ENCODE results near the gene GOT1. TPM values are rescaled to one million over a fixed set of nuclear protein-coding genes. Genes with fewer than 3 reads are reported as not detected.

The GOT1 gene
- total and polyA plus RNA-seq, 10 of the 15 experiments (the other 5 are each of a cell fraction or from before 2014, with no cell fraction given) = 32.5 to 67.5 (median 50.3) TPM

DNA sequence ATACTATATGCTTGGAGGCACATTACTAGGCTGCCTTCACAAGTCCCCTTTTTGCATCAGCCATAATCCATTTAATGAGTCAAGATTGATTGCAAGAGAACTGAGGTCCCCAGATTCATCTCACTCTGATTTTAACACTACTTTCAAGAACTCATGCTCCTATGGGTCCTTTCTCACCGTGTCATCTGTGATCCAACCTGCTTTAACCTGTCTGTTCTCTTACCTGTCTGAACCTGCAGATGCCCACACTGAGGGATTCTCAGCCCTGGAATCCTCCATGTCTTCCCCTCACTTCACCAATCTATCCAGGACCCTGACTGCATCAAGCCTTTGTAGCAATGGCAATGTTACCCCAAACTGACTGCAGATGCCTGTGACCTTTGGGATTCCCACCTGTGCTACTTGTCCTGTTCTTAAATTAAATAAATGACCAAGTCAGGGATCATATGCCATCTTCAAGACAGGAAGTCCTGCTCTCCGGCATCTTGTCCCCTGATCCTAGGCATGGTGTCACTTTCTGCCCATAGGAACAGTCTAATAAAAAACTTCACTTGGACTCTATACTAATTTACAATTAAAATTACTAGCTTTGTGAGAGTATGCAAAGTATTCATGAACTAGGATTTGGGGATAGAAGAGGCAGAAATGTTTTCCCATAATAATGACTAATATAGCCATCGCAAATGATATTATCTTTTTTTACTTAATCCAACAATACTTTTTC lies 25.9 kb upstream of the GOT1 start:
- ChIA-PET SMC1A (ENCODE audit: uncharacterized antibody, unreplicated experiment) (no interaction called here), CTCF (no interaction called here), RAD21 (ENCODE audit: unreplicated experiment) (no interaction called here), POLR2A (no interaction called here)
- TF ChIP-seq, protein P1, sequence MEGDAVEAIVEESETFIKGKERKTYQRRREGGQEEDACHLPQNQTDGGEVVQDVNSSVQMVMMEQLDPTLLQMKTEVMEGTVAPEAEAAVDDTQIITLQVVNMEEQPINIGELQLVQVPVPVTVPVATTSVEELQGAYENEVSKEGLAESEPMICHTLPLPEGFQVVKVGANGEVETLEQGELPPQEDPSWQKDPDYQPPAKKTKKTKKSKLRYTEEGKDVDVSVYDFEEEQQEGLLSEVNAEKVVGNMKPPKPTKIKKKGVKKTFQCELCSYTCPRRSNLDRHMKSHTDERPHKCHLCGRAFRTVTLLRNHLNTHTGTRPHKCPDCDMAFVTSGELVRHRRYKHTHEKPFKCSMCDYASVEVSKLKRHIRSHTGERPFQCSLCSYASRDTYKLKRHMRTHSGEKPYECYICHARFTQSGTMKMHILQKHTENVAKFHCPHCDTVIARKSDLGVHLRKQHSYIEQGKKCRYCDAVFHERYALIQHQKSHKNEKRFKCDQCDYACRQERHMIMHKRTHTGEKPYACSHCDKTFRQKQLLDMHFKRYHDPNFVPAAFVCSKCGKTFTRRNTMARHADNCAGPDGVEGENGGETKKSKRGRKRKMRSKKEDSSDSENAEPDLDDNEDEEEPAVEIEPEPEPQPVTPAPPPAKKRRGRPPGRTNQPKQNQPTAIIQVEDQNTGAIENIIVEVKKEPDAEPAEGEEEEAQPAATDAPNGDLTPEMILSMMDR (IDR thresholded peaks at IDR 0.05 in 2 of 3, conservative IDR thresholded peaks at IDR 0.05 in 1 of 3; ENCODE audit: control insufficient read depth in 2 of 3, extremely low read depth in 1 of 3, insufficient read depth in 1 of 3, low read depth in 3 of 3, low read length in 3 of 3) = no peak
- no peak for TF ChIP-seq RELA (IDR thresholded peaks at IDR 0.05; ENCODE audit: borderline replicate concordance, partially characterized antibody)
- no peak for FAIRE-seq
- H3K79me2 ChIP-seq (ENCODE audit: control insufficient read depth, insufficient read depth, low read length) = no peaks in the 10 kb centered on the region
- BruUV-seq (replicated peaks) = no TSS peak
- H3K9me3 ChIP-seq (replicated peaks; ENCODE audit: control insufficient read depth, insufficient read depth, low read length) = no peaks in the 10 kb centered on the region
- no peaks in the 10 kb centered on the region for H4K20me1 ChIP-seq (ENCODE audit: control insufficient read depth, insufficient read depth)
- H3K4me3 ChIP-seq = no peak overlapping the region
- no peak overlapping the region for H3K4me2 ChIP-seq (ENCODE audit: control insufficient read depth, insufficient read depth)
- no peak for DNase-seq (ENCODE audit: low read depth, low spot score)
- H3K27me3 ChIP-seq (replicated peaks in 1 of 2; ENCODE audit: control insufficient read depth in 2 of 2, insufficient read depth in 2 of 2, low read length in 1 of 2) = peaks cover 0 to 5% of the 10 kb centered on the region in 2 experiments
- H3K9ac ChIP-seq (ENCODE audit: control insufficient read depth, insufficient read depth, low read length) = no peak overlapping the region
- intact Hi-C loops (cut with micrococcal nuclease; ENCODE audit: unreplicated experiment) (no loop called here), in situ Hi-C loops (cut with MboI) (no loop called here)
- ATAC-seq = no peak
- no peak overlapping the region for H2AFZ ChIP-seq (ENCODE audit: control insufficient read depth, low read depth, low read length)
- H3K36me3 ChIP-seq (ENCODE audit: control insufficient read depth in 2 of 2, insufficient read depth in 2 of 2, low read length in 1 of 2) = no peaks in the 10 kb centered on the region
- WGBS (ENCODE audit: insufficient coverage, insufficient replicate concordance, low lambda C conversion rate, missing lambda C conversion rate) = 53% methylated on average over 3 of the region's 3 CpGs
- no peaks in the 10 kb centered on the region for H3K4me1 ChIP-seq (ENCODE audit: control insufficient read depth, insufficient read depth, low read length)
- no peak overlapping the region for H3K27ac ChIP-seq (ENCODE audit: control insufficient read depth, insufficient read depth)

DNA sequence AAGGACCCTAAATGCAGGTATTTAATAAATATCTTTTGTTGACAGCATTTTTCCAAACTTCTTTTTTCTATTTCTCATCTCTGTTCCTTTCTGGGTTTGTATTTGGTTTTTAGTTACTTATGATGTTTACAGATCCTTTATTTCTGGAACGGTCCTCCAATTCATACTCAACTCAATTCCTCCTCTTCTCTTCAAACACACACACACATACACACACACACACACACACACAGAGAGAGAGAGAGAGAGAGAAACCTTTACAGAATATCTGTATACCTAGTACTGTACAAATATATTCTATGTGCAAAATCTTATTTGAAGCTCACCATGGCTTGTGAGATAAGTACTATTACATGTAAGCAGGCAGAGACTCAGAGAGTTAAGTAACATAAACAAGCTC lies 21.6 kb upstream of the GOT1 start:
- no peaks in the 10 kb centered on the region for H3K36me3 ChIP-seq (ENCODE audit: control insufficient read depth in 2 of 2, insufficient read depth in 2 of 2, low read length in 1 of 2)
- no peaks in the 10 kb centered on the region for H3K79me2 ChIP-seq (ENCODE audit: control insufficient read depth, insufficient read depth, low read length)
- H3K27ac ChIP-seq (ENCODE audit: control insufficient read depth, insufficient read depth) = no peak overlapping the region
- peaks cover 0 to 10% of the 10 kb centered on the region in 2 experiments; a peak in 3 of 4 replicates for H3K27me3 ChIP-seq (replicated peaks in 1 of 2; ENCODE audit: control insufficient read depth in 2 of 2, insufficient read depth in 2 of 2, low read length in 1 of 2)
- in situ Hi-C loops (cut with MboI) (no loop called here), intact Hi-C loops (cut with micrococcal nuclease; ENCODE audit: unreplicated experiment) (no loop called here)
- WGBS (ENCODE audit: insufficient coverage, insufficient replicate concordance, low lambda C conversion rate, missing lambda C conversion rate) = 9% methylated on average over 1 of the region's 1 CpG
- no TSS peak for BruUV-seq (replicated peaks)
- no peaks in the 10 kb centered on the region for H3K4me1 ChIP-seq (ENCODE audit: control insufficient read depth, insufficient read depth, low read length)
- CTCF ChIA-PET = interaction anchor here (1.0 to 1.2 kb wide), 2 partner anchors 16 to 22 kb away, joined by 3 to 13 read pairs; partner anchors contain the start of gene GOT1
- FAIRE-seq (no peak), ATAC-seq (no peak), DNase-seq (ENCODE audit: low read depth, low spot score) (no peak)
- SMC1A ChIA-PET (ENCODE audit: uncharacterized antibody, unreplicated experiment) = no interaction called here
- H2AFZ ChIP-seq (ENCODE audit: control insufficient read depth, low read depth, low read length) = no peak overlapping the region
- POLR2A ChIA-PET = no interaction called here
- no peak overlapping the region for H3K4me3 ChIP-seq
- H4K20me1 ChIP-seq (ENCODE audit: control insufficient read depth, insufficient read depth) = no peaks in the 10 kb centered on the region
- no peak overlapping the region for H3K4me2 ChIP-seq (ENCODE audit: control insufficient read depth, insufficient read depth)
- TF ChIP-seq FOXK2 (IDR thresholded peaks at IDR 0.05) (no peak), WRNIP1 (IDR thresholded peaks at IDR 0.05; ENCODE audit: borderline replicate concordance, low read depth, low read length) (no peak), TCF3 (IDR thresholded peaks at IDR 0.05; ENCODE audit: borderline replicate concordance, insufficient read depth, low read depth, low read length) (no peak), PAX8 (IDR thresholded peaks at IDR 0.05) (no peak), EZH2 (IDR thresholded peaks at IDR 0.05; ENCODE audit: borderline replicate concordance, control insufficient read depth, low read depth, low read length) (no peak), KDM1A (IDR thresholded peaks at IDR 0.05; ENCODE audit: borderline replicate concordance) (no peak), TCF12 (IDR thresholded peaks at IDR 0.05; ENCODE audit: low read depth, low read length) (no peak), BRCA1 (IDR thresholded peaks at IDR 0.05; ENCODE audit: low read depth, low read length) (no peak), SMC3 (IDR thresholded peaks at IDR 0.05; ENCODE audit: borderline replicate concordance, low read length) (no peak), ETV6 (conservative IDR thresholded peaks at IDR 0.05 in 1 of 2, IDR thresholded peaks at IDR 0.05 in 1 of 2; ENCODE audit: borderline replicate concordance in 1 of 2, low read depth in 1 of 2) (no peak), NBN (IDR thresholded peaks at IDR 0.05) (no peak), ZNF622 (IDR thresholded peaks at IDR 0.05) (no peak)
- TF ChIP-seq, protein P2, sequence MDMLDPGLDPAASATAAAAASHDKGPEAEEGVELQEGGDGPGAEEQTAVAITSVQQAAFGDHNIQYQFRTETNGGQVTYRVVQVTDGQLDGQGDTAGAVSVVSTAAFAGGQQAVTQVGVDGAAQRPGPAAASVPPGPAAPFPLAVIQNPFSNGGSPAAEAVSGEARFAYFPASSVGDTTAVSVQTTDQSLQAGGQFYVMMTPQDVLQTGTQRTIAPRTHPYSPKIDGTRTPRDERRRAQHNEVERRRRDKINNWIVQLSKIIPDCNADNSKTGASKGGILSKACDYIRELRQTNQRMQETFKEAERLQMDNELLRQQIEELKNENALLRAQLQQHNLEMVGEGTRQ (IDR thresholded peaks at IDR 0.05; ENCODE audit: borderline replicate concordance, low read depth, low read length) = no peak
- no peaks in the 10 kb centered on the region for H3K9me3 ChIP-seq (replicated peaks; ENCODE audit: control insufficient read depth, insufficient read depth, low read length)
- RAD21 ChIA-PET (ENCODE audit: unreplicated experiment) = no interaction called here
- H3K9ac ChIP-seq (ENCODE audit: control insufficient read depth, insufficient read depth, low read length) = no peak overlapping the region

Data from GM12878 (cell line).